Gastrocnemius medialis (tissue), 4 donors: ENCODE data around the gene EGFR. TPM values are rescaled to one million over a fixed set of nuclear protein-coding genes. Genes with fewer than 3 reads are reported as not detected.

ENCODE experiments used
- ATAC-seq, 2 donors: fragments of 150-250 bp; one replicate each; pipeline ENCODE4 v1.9.1; 2016
- DNase-seq, 2 donors: peaks; one replicate each; pipeline ENCODE4 v3.0.0-alpha.2; 2019
- H3K27ac ChIP-seq, 4 donors: fragments of 200-600 bp; sonication (generic); 1 replicate in 1 of 4; 2 replicates in 3 of 4; pipeline ENCODE4 v1.5.1; 2016 to 2018; ENCODE audit warnings: mild to moderate bottlenecking in 2 of 4, moderate library complexity in 1 of 4
- H3K27me3 ChIP-seq, 3 donors: fragments of 200-600 bp; sonication (generic) in 2 of 3; 1 replicate in 1 of 3; 2 replicates in 2 of 3; pipeline versions ENCODE4 v1.5.1 to v1.6.0; 2016 to 2019; ENCODE audit warnings: mild to moderate bottlenecking in 1 of 3, moderate library complexity in 1 of 3
- H3K36me3 ChIP-seq, 2 donors: fragments of 200-600 bp; sonication (generic) in 1 of 2; one replicate each; pipeline ENCODE4 v1.5.1; 2017 to 2018
- H3K4me1 ChIP-seq, 2 donors: fragments of 200-600 bp; sonication (generic) in 1 of 2; one replicate each; pipeline ENCODE4 v1.5.1; 2016 to 2017; ENCODE audit warnings: mild to moderate bottlenecking in 2 of 2
- H3K4me3 ChIP-seq, 4 donors: fragments of 200-600 bp; sonication (generic) in 3 of 4; 1 replicate in 1 of 4; 2 replicates in 3 of 4; pipeline ENCODE4 v1.5.1; 2016 to 2019; ENCODE audit warnings: mild to moderate bottlenecking in 2 of 4
- H3K9me3 ChIP-seq, 3 donors: fragments of 200-600 bp; sonication (generic) in 2 of 3; 1 replicate in 1 of 3; 2 replicates in 2 of 3; pipeline ENCODE4 v1.5.1; 2016 to 2019
- CTCF ChIP-seq, 5 experiments: fragments of 450-650 bp in 3 of 5; fragments of 200-600 bp in 2 of 5; sonication (generic) in 2 of 5; IDR thresholded peaks in 4 of 5; conservative IDR thresholded peaks in 1 of 5; 1 replicate in 4 of 5; 2 replicates in 1 of 5; pipeline ENCODE4 v1.5.1; 2016 to 2019; ENCODE audit warnings: antibody characterized with exemption in 5 of 5, mild to moderate bottlenecking in 3 of 5, moderate library complexity in 3 of 5
- POLR2A ChIP-seq, 2 donors: fragments of 450-650 bp; IDR thresholded peaks; one replicate each; pipeline ENCODE4 v1.6.1; 2017; ENCODE audit warnings: antibody characterized with exemption in 2 of 2, mild to moderate bottlenecking in 2 of 2, moderate library complexity in 2 of 2
- in situ Hi-C, 4 donors: fragments of 200-750 bp; cut with MboI; loops; one replicate each; pipeline versions ENCODE4 v1.15.0 to v1.8.0; 2017; ENCODE audit warnings: low sequenced_read_pairs in 4 of 4
- intact Hi-C: fragments of 100-400 bp; cut with DNase I; formaldehyde crosslinking; loops from one replicate; pipeline ENCODE4 v1.15.1; 2023; ENCODE audit warnings: low total_unique reads
- total RNA-seq, 4 donors: library from RNA; depleted of rRNA; stranded (reverse); fragments of >200 nt; gene quantifications; one replicate each; pipeline versions ENCODE4 v1.1.0 to v1.2.3, GENCODE V29; 2016

EGFR gene
- total RNA-seq, 4 donors from 2014 or later: 28.0 to 34.8 (median 29.4) TPM

GRCh38 chr7:55258631-55259030 lies 239.8 kb downstream of the EGFR start:
- H3K36me3 ChIP-seq: no peaks in the 10 kb centered on the region
- H3K9me3 ChIP-seq: no peaks in the 10 kb centered on the region
- no peak overlapping the region for H3K27ac ChIP-seq
- H3K4me1 ChIP-seq: peaks cover 5 to 15% of the 10 kb centered on the region in 2 donors
- TF ChIP-seq POLR2A (IDR thresholded peaks at IDR 0.05) (no peak), CTCF (IDR thresholded peaks at IDR 0.05 in 4 of 5, conservative IDR thresholded peaks at IDR 0.05 in 1 of 5) (no peak)
- no peak for DNase-seq
- intact Hi-C loops (no loop called here), in situ Hi-C loops (loop anchor here in 2 of 4 donors (5.0 to 10.0 kb wide), 2 partner anchors 244 to 486 kb away; partner anchors contain the start of gene EGFR (in 1 of the 2))
- peaks cover 0 to 2% (median 0%) of the 10 kb centered on the region in 3 donors for H3K27me3 ChIP-seq
- H3K4me3 ChIP-seq: no peak overlapping the region
- ATAC-seq: no peak

DNA sequence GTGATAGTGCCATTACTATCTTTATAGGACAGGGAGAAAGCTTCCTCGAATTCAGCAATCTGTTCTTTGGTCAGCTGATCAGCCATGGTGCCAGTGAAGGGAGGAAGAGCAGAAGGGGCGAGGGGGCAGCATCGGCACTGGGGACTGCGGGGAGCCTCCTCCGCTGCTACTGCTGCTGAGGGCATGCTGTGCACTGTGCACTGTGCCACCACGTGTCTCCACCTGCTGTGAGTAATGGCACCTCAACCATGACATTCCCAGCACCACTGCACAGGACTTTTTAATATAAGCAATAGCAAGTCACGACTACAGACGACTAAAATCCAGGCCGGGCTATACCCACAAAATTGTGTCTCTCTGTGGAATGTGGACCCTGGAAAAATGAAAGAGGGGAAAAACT lies 241.4 kb downstream of the EGFR start:
- intact Hi-C loops: no loop called here
- no peaks in the 10 kb centered on the region for H3K36me3 ChIP-seq
- ATAC-seq: no peak
- H3K4me3 ChIP-seq: no peak overlapping the region
- no peaks in the 10 kb centered on the region for H3K9me3 ChIP-seq
- H3K27ac ChIP-seq: no peak overlapping the region
- in situ Hi-C loops: loop anchor here in 1 of 4 donors (5.0 kb wide), 1 partner anchor 488 kb away; no protein-coding TSS in a partner anchor
- DNase-seq: no peak
- H3K27me3 ChIP-seq: peaks cover 0 to 2% (median 0%) of the 10 kb centered on the region in 3 donors
- no peak for TF ChIP-seq CTCF (IDR thresholded peaks at IDR 0.05 in 4 of 5, conservative IDR thresholded peaks at IDR 0.05 in 1 of 5)
- no peak for TF ChIP-seq POLR2A (IDR thresholded peaks at IDR 0.05)
- peaks cover 0 to 7% of the 10 kb centered on the region in 2 donors for H3K4me1 ChIP-seq

- peaks cover 0 to 2% (median 0%) of the 10 kb centered on the region in 3 donors for H3K27me3 ChIP-seq
- in situ Hi-C loops: loop anchor here in 1 of 4 donors (5.0 kb wide), 1 partner anchor 489 kb away; no protein-coding TSS in a partner anchor
- H3K4me3 ChIP-seq: no peak overlapping the region
- DNase-seq: no peak
- no peaks in the 10 kb centered on the region for H3K36me3 ChIP-seq
- no peak for TF ChIP-seq CTCF (IDR thresholded peaks at IDR 0.05 in 4 of 5, conservative IDR thresholded peaks at IDR 0.05 in 1 of 5)
- TF ChIP-seq POLR2A (IDR thresholded peaks at IDR 0.05): no peak
- no peaks in the 10 kb centered on the region for H3K9me3 ChIP-seq
- ATAC-seq: no peak
- intact Hi-C loops: no loop called here
- no peak overlapping the region for H3K27ac ChIP-seq
- peaks cover 0 to under 1% of the 10 kb centered on the region in 2 donors for H3K4me1 ChIP-seq
Observed at GRCh38 chr7:55260676-55261385, 242.0 kb downstream of the EGFR start.
